Fibroblast of the aortic adventitia (primary cell): Measurements from ENCODE around the gene YPEL1. TPM values are rescaled to one million over a fixed set of nuclear protein-coding genes. Genes with fewer than 3 reads are reported as not detected.
"Not testable (repeated sequence)": the region's sequence is repeated elsewhere in the genome, so short reads cannot be mapped to it uniquely, and the experiment has no call there.

Experiments
- DNase-seq: peaks from one replicate; pipeline ENCODE4 v3.0.0-alpha.2; 2010; ENCODE audit warnings: low read depth
- H3K4me3 ChIP-seq: 2 replicates; pipeline ENCODE4 v1.5.1; 2011; ENCODE audit warnings: low read depth, mild to moderate bottlenecking, control low read depth, low read length, moderate library complexity
- CTCF ChIP-seq: IDR thresholded peaks from 2 replicates; pipeline ENCODE4 v1.5.1; 2011; ENCODE audit warnings: mild to moderate bottlenecking, low read length, control low read depth, inconsistent platforms; ENCODE audit not compliant: insufficient read depth
- total RNA-seq: library from RNA; depleted of rRNA; stranded (reverse); fragments of >200 nt; gene quantifications from 2 replicates; pipeline ENCODE4 v1.2.3, GENCODE V29; 2012; ENCODE audit warnings: low replicate concordance

Gene YPEL1
- total RNA-seq, 1 donor: 1.3 TPM

GRCh38 chr22:21730535-21731308 lies 4.9 kb downstream of the YPEL1 start:
- no peak for TF ChIP-seq CTCF
- DNase-seq: no peak
- no peak overlapping the region for H3K4me3 ChIP-seq

- not testable (repeated sequence) for DNase-seq, H3K4me3 ChIP-seq
Observed at GRCh38 chr22:21729184-21729583, 6.4 kb downstream of the YPEL1 start.

DNA sequence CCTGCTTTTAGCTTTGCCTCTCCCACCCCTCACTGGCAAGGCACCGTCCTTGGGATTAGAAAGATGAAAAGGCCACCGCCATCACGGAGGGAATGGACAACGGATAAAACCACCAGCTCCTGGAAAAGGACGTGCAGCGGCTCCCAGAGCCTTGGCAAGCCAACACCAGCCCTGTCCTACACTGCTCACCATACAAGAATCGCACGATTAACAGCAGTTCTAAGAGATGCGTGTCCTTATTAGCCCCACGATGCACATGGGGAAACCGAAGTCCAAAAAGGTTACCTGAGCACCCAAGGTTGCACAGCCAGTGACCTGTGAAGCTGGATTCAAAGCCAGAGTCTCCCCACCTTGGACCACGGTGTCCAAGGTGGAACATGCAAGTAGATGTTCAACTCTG lies 7.3 kb downstream of the YPEL1 start:
- TF ChIP-seq CTCF: no peak
- DNase-seq: no peak
- H3K4me3 ChIP-seq: no peak overlapping the region

DNA sequence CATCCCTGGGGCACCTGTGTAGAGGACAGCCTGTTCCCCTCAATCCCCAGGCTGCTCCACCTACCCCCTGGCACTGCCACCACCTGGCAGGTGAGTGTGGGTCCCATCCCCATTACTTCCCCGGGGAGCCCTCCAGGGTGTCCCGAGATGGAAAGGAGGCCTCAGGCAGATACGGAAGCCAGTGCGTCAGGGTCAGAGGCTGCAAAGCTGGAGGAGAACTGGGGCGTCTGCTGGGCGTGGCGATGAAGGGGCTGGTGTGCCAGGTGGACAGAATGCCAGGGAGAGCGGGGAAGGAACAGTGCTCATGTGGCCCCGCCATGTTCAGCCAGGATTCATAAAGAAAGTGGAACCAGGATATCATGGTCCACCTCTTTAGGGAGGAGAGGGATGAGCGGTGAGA lies 7.8 kb downstream of the YPEL1 start:
- DNase-seq: no peak
- no peak for TF ChIP-seq CTCF
- H3K4me3 ChIP-seq: no peak overlapping the region

DNA sequence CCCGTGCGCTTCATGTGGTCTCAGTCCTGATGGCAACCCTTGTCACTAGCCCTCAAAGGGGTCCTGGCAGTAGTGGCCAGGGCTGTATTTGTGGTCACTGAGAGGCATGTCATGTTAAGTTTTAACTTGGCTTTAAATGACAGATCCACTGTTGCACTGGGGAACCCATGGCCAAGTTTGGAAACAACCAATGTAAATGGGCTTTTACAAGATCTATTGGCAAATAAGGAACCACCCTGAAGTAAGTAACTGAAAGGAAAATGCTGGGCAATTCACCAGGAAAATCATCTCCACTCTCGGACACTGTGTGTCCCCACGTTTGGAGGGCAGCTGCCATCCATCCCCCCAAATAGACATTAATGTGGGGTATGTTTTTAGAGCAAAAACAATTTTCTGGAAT lies 8.4 kb downstream of the YPEL1 start:
- TF ChIP-seq CTCF: no peak
- H3K4me3 ChIP-seq: no peak overlapping the region
- no peak for DNase-seq

DNA sequence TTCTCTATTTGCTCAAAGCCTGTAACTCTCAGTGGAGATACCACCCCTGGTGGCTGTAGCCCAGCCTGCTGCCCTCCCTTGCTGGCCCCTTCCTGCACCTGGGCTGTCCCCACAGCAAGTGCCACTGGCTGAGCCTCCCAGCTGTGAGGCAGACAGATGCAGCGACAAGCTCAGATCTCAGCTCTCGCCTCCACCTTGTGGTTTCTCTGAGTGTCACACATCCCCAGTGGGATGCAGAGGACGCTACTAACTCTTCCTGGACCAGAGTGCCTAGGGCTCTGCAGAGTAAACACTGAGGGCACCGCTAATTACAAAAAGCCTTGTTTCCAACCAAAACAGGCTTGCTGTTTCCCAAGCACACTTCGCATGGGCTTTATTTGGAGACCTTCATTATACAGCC lies 8.9 kb downstream of the YPEL1 start:
- H3K4me3 ChIP-seq: no peak overlapping the region
- DNase-seq: no peak
- no peak for TF ChIP-seq CTCF

DNA sequence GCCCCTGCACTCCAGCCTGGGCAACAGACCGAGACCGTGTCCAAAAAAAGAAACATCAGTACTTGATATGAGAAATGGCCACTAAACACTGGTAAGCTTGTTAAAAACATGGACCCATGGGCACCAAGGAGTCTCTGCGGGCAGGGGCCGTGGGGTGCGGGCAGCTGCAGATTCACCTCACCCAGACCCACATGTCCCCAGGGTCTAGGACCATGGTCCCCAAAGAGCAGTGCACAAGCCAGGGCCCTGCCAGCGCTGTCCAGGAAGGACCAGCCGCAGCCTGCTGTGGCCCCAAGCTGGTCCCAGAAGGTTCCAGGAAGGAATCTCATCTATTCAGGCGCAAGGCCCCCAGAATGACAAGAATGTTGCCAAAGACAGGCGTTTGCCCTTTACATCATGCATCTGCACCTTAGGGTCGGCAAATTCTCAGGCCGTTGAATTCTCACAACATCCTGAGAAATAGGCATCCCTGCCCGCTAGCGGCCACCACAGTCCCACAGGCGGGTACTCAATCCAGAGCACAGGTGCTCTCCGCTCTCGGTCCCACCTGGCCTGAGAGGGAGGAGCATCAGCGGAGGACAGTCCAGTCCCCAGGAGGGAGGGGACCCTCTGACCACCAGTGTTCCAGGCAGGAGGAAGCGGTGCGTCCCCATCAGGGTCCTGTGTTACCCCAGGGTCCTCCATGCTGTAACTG lies 9.5 kb downstream of the YPEL1 start:
- TF ChIP-seq CTCF: no peak
- no peak for DNase-seq
- H3K4me3 ChIP-seq: no peak overlapping the region

- not testable (repeated sequence) for H3K4me3 ChIP-seq, DNase-seq
Observed at GRCh38 chr22:21724496-21724895, 11.1 kb downstream of the YPEL1 start.

DNA sequence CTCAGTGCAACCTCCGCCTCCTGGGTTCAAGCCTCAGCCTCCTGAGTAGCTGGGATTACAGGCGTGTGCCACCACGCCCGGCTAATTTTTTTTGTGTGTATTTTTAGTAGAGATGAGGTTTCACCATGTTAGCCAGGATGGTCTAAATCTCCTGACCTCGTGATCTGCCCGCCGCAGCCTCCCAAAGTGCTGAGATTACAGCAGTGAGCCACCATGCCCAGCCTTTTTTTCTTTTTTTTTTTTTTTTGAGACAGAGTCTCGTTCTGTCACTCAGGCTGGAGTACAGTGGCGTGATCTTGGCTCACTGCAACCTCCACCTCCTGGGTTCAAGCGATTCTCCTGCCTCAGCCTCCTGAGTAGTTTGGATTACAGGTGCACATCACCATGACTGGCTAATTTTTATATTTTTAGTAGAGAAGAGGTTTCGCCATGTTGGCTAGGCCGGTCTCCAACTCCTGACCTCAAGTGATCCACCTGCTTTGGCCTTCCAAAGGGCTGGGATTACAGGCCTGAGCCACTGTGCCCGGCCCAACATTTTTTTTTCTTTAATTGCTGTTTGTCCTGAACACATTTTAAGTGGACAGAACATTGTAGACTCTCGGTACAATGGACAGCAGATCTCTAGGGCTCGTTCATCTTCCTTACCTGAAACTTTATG lies 14.3 kb downstream of the YPEL1 start:
- DNase-seq: not testable (repeated sequence)

GRCh38 chr22:21720191-21720859 lies 15.3 kb downstream of the YPEL1 start:
- not testable (repeated sequence) for DNase-seq, H3K4me3 ChIP-seq

More for the DNA sequence above, 14.3 kb downstream of the YPEL1 start:
- not testable (repeated sequence) for H3K4me3 ChIP-seq
